PC-3 (cell line): ENCODE data around the gene KIF6.

Experiments
- CTCF ChIP-seq: fragments of 300-600 bp; sonication (generic); conservative IDR thresholded peaks from 2 replicates; pipeline ENCODE4 v1.5.1; 2017; ENCODE audit warnings: antibody characterized with exemption, low read depth, mild to moderate bottlenecking, low read length
- EZH2phosphoT487 ChIP-seq: fragments of 300-600 bp; sonication (generic); IDR thresholded peaks from 2 replicates; pipeline ENCODE4 v1.6.1; 2018; ENCODE audit warnings: mild to moderate bottlenecking, antibody characterized with exemption, low read length, borderline replicate concordance

- TF ChIP-seq EZH2phosphoT487 (no peak), CTCF (no peak)
These were observed 82.9 kb downstream of the KIF6 start for GRCh38 chr6:39642270-39642669.
